Transverse colon (tissue), 3 donors: ENCODE results near the gene SENP6.

Experiments
- EP300 ChIP-seq: sonication (generic); formaldehyde crosslinking; IDR thresholded peaks from one replicate; pipeline ENCODE4 v1.6.1; 2017; ENCODE audit warnings: antibody characterized with exemption, low read depth
- POLR2A ChIP-seq: fragments of 450-650 bp; IDR thresholded peaks from one replicate; pipeline ENCODE4 v1.6.1; 2016; ENCODE audit warnings: antibody characterized with exemption, mild to moderate bottlenecking, moderate library complexity
- TF ChIP-seq, protein P1 (sequence below), 5 experiments: fragments of 200-600 bp in 3 of 5; fragments of 450-650 bp in 2 of 5; sonication (generic) in 3 of 5; IDR thresholded peaks; 1 replicate in 2 of 5; 2 replicates in 3 of 5; pipeline ENCODE4 v1.5.1; 2016 to 2017; ENCODE audit warnings: antibody characterized with exemption in 5 of 5, inconsistent platforms in 3 of 5, mild to moderate bottlenecking in 2 of 5, moderate library complexity in 1 of 5

DNA sequence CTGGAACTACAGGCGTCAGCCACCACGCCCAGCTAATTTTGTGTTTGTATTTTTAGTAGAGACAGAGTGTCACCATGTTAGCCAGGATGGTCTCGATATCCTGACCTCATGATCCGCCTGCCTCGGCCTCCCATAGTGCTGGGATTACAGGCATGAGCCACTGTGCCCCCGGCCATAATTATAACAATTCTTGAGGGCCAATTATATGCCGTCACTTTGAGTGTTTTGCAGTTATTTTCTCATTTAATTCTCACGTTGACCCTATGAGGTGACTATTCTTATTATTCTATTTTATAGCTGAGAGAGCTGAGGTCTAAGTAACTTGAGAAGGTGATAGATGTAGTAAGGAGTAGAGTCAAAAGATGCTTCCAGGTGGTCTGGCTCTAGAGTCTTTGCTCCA, 160.4 kb downstream of the SENP6 start:
- TF ChIP-seq, protein P1, sequence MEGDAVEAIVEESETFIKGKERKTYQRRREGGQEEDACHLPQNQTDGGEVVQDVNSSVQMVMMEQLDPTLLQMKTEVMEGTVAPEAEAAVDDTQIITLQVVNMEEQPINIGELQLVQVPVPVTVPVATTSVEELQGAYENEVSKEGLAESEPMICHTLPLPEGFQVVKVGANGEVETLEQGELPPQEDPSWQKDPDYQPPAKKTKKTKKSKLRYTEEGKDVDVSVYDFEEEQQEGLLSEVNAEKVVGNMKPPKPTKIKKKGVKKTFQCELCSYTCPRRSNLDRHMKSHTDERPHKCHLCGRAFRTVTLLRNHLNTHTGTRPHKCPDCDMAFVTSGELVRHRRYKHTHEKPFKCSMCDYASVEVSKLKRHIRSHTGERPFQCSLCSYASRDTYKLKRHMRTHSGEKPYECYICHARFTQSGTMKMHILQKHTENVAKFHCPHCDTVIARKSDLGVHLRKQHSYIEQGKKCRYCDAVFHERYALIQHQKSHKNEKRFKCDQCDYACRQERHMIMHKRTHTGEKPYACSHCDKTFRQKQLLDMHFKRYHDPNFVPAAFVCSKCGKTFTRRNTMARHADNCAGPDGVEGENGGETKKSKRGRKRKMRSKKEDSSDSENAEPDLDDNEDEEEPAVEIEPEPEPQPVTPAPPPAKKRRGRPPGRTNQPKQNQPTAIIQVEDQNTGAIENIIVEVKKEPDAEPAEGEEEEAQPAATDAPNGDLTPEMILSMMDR (IDR thresholded peaks at IDR 0.05): no peak
- TF ChIP-seq EP300 (no peak), POLR2A (no peak)
